Measurements from ENCODE around the gene MTAP. TPM values are rescaled to one million over a fixed set of nuclear protein-coding genes. Genes with fewer than 3 reads are reported as not detected.

MTAP gene
- polyA plus RNA-seq, 1 donor (not counting 4 experiments of a cell fraction or from before 2014, with no cell fraction given) = 48.7 TPM

- no peak for DNase-seq (ENCODE audit: low read depth, low spot score)
- H3K27ac ChIP-seq (ENCODE audit: control insufficient read depth, insufficient read depth, low read length) = no peak overlapping the region
These were observed 163.9 kb downstream of the MTAP start for GRCh38 chr9:21966140-21966851.

GRCh38 chr9:21967169-21967568, 164.7 kb downstream of the MTAP start:
- no peaks in the 10 kb centered on the region for H3K79me2 ChIP-seq (ENCODE audit: control insufficient read depth, insufficient read depth, low read length)
- peaks cover 47% of the 10 kb centered on the region for H3K27me3 ChIP-seq (ENCODE audit: control insufficient read depth, extremely low read depth, insufficient read depth, low read length)
- no peak overlapping the region for H2AFZ ChIP-seq (ENCODE audit: control insufficient read depth, low read length)
- peaks cover 16% of the 10 kb centered on the region for H3K4me1 ChIP-seq (ENCODE audit: control insufficient read depth, extremely low read depth, insufficient read depth, low read length)
- no peak overlapping the region for H3K4me2 ChIP-seq (ENCODE audit: control insufficient read depth, extremely low read depth, insufficient read depth, low read depth, low read length)
- H3K27ac ChIP-seq (ENCODE audit: control insufficient read depth, insufficient read depth, low read length) = no peak overlapping the region
- no peak overlapping the region for H3K4me3 ChIP-seq (ENCODE audit: control insufficient read depth in 2 of 3, extremely low read depth in 1 of 3, insufficient read depth in 2 of 3, low read depth in 1 of 3, low read length in 3 of 3)
- H3K36me3 ChIP-seq (ENCODE audit: control insufficient read depth in 2 of 2, extremely low read depth in 1 of 2, insufficient read depth in 2 of 2, low read length in 2 of 2) = peaks cover 5 to 13% of the 10 kb centered on the region in 2 experiments
- H3K9ac ChIP-seq (ENCODE audit: control insufficient read depth, extremely low read depth, insufficient read depth, low read length) = no peak overlapping the region
- peaks cover 22% of the 10 kb centered on the region for H3K9me3 ChIP-seq (ENCODE audit: control insufficient read depth, low read depth, low read length)
- no peak for DNase-seq (ENCODE audit: low read depth, low spot score)
- no peaks in the 10 kb centered on the region for H4K20me1 ChIP-seq (ENCODE audit: control insufficient read depth, extremely low read depth, insufficient read depth, low read length)
- no peaks in the 10 kb centered on the region for H3K9me1 ChIP-seq (ENCODE audit: control insufficient read depth, extremely low read depth, insufficient read depth, low read length)
- TF ChIP-seq CTCF (optimal IDR thresholded peaks at IDR 0.05 in 1 of 3, IDR thresholded peaks at IDR 0.05 in 1 of 3, conservative IDR thresholded peaks at IDR 0.05 in 1 of 3; ENCODE audit: extremely low read depth in 1 of 3, insufficient read depth in 2 of 3, low read length in 3 of 3) = no peak
- no peak for TF ChIP-seq EZH2 (IDR thresholded peaks at IDR 0.05; ENCODE audit: low read length)
- dilution Hi-C loops (cut with MboI; ENCODE audit: extremely low pct_ligation_motif_present, low sequenced_read_pairs) = no loop called here
- FAIRE-seq = no peak

More at GRCh38 chr9:21966140-21966851, 163.9 kb downstream of the MTAP start:
- no peaks in the 10 kb centered on the region for H4K20me1 ChIP-seq (ENCODE audit: control insufficient read depth, extremely low read depth, insufficient read depth, low read length)
- peaks cover 5 to 13% of the 10 kb centered on the region in 2 experiments for H3K36me3 ChIP-seq (ENCODE audit: control insufficient read depth in 2 of 2, extremely low read depth in 1 of 2, insufficient read depth in 2 of 2, low read length in 2 of 2)
- H2AFZ ChIP-seq (ENCODE audit: control insufficient read depth, low read length) = no peak overlapping the region
- no peaks in the 10 kb centered on the region for H3K9me1 ChIP-seq (ENCODE audit: control insufficient read depth, extremely low read depth, insufficient read depth, low read length)
- FAIRE-seq = no peak
- peaks cover 14% of the 10 kb centered on the region for H3K4me1 ChIP-seq (ENCODE audit: control insufficient read depth, extremely low read depth, insufficient read depth, low read length)
- peaks cover 22% of the 10 kb centered on the region for H3K9me3 ChIP-seq (ENCODE audit: control insufficient read depth, low read depth, low read length)
- TF ChIP-seq CTCF (optimal IDR thresholded peaks at IDR 0.05 in 1 of 3, IDR thresholded peaks at IDR 0.05 in 1 of 3, conservative IDR thresholded peaks at IDR 0.05 in 1 of 3; ENCODE audit: extremely low read depth in 1 of 3, insufficient read depth in 2 of 3, low read length in 3 of 3) = no peak
- TF ChIP-seq EZH2 (IDR thresholded peaks at IDR 0.05; ENCODE audit: low read length) = no peak
- H3K79me2 ChIP-seq (ENCODE audit: control insufficient read depth, insufficient read depth, low read length) = no peaks in the 10 kb centered on the region
- dilution Hi-C loops (cut with MboI; ENCODE audit: extremely low pct_ligation_motif_present, low sequenced_read_pairs) = no loop called here
- H3K9ac ChIP-seq (ENCODE audit: control insufficient read depth, extremely low read depth, insufficient read depth, low read length) = no peak overlapping the region
- no peak overlapping the region for H3K4me3 ChIP-seq (ENCODE audit: control insufficient read depth in 2 of 3, extremely low read depth in 1 of 3, insufficient read depth in 2 of 3, low read depth in 1 of 3, low read length in 3 of 3)
- peaks cover 43% of the 10 kb centered on the region for H3K27me3 ChIP-seq (ENCODE audit: control insufficient read depth, extremely low read depth, insufficient read depth, low read length)
- H3K4me2 ChIP-seq (ENCODE audit: control insufficient read depth, extremely low read depth, insufficient read depth, low read depth, low read length) = peak overlapping the region; percentile 84
